SK-N-SH treated with all-trans-retinoic acid at 6 μM for 48 hours (cell line): Measurements from ENCODE around the gene RNF2.

Source experiments
- ATAC-seq: fragments of 200-7000 bp; cut with Tn5 transposase; 3 replicates; pipeline ENCODE4 v1.9.1; 2020; ENCODE audit warnings: mild to moderate bottlenecking, moderate library complexity
- ARNTL ChIP-seq: fragments of 450-650 bp; formaldehyde crosslinking; IDR thresholded peaks from 2 replicates; pipeline ENCODE4 v1.5.0; 2020; ENCODE audit warnings: low read depth, mild to moderate bottlenecking, moderate library complexity, borderline replicate concordance
- BACH2 ChIP-seq: fragments of 250-450 bp; sonication (Bioruptor Pico); IDR thresholded peaks from 2 replicates; pipeline ENCODE4 v1.9.0; 2021; ENCODE audit warnings: mild to moderate bottlenecking, borderline replicate concordance
- CREB5 ChIP-seq: fragments of 250-450 bp; sonication (Bioruptor Pico); IDR thresholded peaks from 2 replicates; pipeline ENCODE4 v1.5.1; 2020; ENCODE audit warnings: low read depth, mild to moderate bottlenecking, moderate library complexity
- CSDC2 ChIP-seq: fragments of 250-450 bp; sonication (Bioruptor Pico); IDR thresholded peaks from 2 replicates; pipeline ENCODE4 v1.5.0; 2020; ENCODE audit warnings: mild to moderate bottlenecking, moderate library complexity
- CSRNP3 ChIP-seq: fragments of 250-450 bp; sonication (Bioruptor Pico); IDR thresholded peaks from 2 replicates; pipeline ENCODE4 v1.5.1; 2021; ENCODE audit warnings: mild to moderate bottlenecking, moderate library complexity
- ESRRG ChIP-seq: fragments of 250-450 bp; sonication (Bioruptor Pico); IDR thresholded peaks from 2 replicates; pipeline ENCODE4 v1.6.1; 2021; ENCODE audit warnings: mild to moderate bottlenecking
- GLIS3 ChIP-seq: fragments of 250-450 bp; sonication (Bioruptor Pico); IDR thresholded peaks from 2 replicates; pipeline ENCODE4 v1.5.0; 2020; ENCODE audit warnings: mild to moderate bottlenecking, moderate library complexity
- ISL1 ChIP-seq: fragments of 250-450 bp; sonication (Bioruptor Pico); IDR thresholded peaks from 2 replicates; pipeline ENCODE4 v2.1.2; 2022; ENCODE audit warnings: mild to moderate bottlenecking, moderate library complexity
- OSR1 ChIP-seq: fragments of 250-450 bp; sonication (Bioruptor Pico); IDR thresholded peaks from 2 replicates; pipeline ENCODE4 v1.8.0; 2022; ENCODE audit warnings: moderate library complexity, mild to moderate bottlenecking, inconsistent platforms
- PATZ1 ChIP-seq: fragments of 250-450 bp; sonication (Bioruptor Pico); IDR thresholded peaks from 2 replicates; pipeline ENCODE4 v1.8.0; 2020; ENCODE audit warnings: mild to moderate bottlenecking, moderate library complexity, borderline replicate concordance
- PPARA ChIP-seq: fragments of 250-450 bp; sonication (Bioruptor Pico); IDR thresholded peaks from 2 replicates; pipeline ENCODE4 v1.5.0; 2020; ENCODE audit warnings: mild to moderate bottlenecking, borderline replicate concordance
- RARB ChIP-seq: fragments of 250-450 bp; sonication (Bioruptor Pico); IDR thresholded peaks from 2 replicates; pipeline ENCODE4 v1.8.0; 2021; ENCODE audit warnings: mild to moderate bottlenecking, moderate library complexity
- SNAI2 ChIP-seq: fragments of 250-450 bp; sonication (Bioruptor Pico); IDR thresholded peaks from 2 replicates; pipeline ENCODE4 v1.5.0; 2020; ENCODE audit warnings: mild to moderate bottlenecking, moderate library complexity
- TCF4 ChIP-seq: fragments of 250-450 bp; sonication (Bioruptor Pico); IDR thresholded peaks from 2 replicates; pipeline ENCODE4 v1.8.0; 2021; ENCODE audit warnings: mild to moderate bottlenecking, moderate library complexity, borderline replicate concordance
- TOX ChIP-seq: fragments of 250-450 bp; sonication (Bioruptor Pico); IDR thresholded peaks from 2 replicates; pipeline ENCODE4 v1.8.0; 2021; ENCODE audit warnings: mild to moderate bottlenecking, moderate library complexity, borderline replicate concordance
- TSHZ2 ChIP-seq: fragments of 250-450 bp; sonication (Bioruptor Pico); IDR thresholded peaks from 2 replicates; pipeline ENCODE4 v1.5.0; 2020; ENCODE audit warnings: mild to moderate bottlenecking, moderate library complexity
- ZC3H10 ChIP-seq: fragments of 250-450 bp; sonication (Bioruptor Pico); IDR thresholded peaks from 2 replicates; pipeline ENCODE4 v1.5.1; 2021; ENCODE audit warnings: mild to moderate bottlenecking, moderate library complexity
- ZFP3 ChIP-seq: fragments of 250-450 bp; sonication (Bioruptor Pico); IDR thresholded peaks from 2 replicates; pipeline ENCODE4 v1.5.0; 2020; ENCODE audit warnings: mild to moderate bottlenecking, moderate library complexity
- ZFP30 ChIP-seq: fragments of 450-650 bp; formaldehyde crosslinking; IDR thresholded peaks from 2 replicates; pipeline ENCODE4 v1.5.0; 2022; ENCODE audit warnings: mild to moderate bottlenecking, moderate library complexity
- ZNF70 ChIP-seq: fragments of 450-650 bp; formaldehyde crosslinking; IDR thresholded peaks from 2 replicates; pipeline ENCODE4 v1.5.0; 2020; ENCODE audit warnings: mild to moderate bottlenecking, moderate library complexity

Gene RNF2

GRCh38 chr1:185129708-185130107, 84.3 kb downstream of the RNF2 start:
- ATAC-seq = no peak
- TF ChIP-seq ZNF70 (CRISPR knock-in tag) (no peak), ZC3H10 (CRISPR knock-in tag) (no peak), CSRNP3 (no peak), ARNTL (CRISPR knock-in tag) (no peak), ZFP3 (CRISPR knock-in tag) (no peak), OSR1 (CRISPR knock-in tag) (no peak), GLIS3 (CRISPR knock-in tag) (no peak), PPARA (CRISPR knock-in tag) (no peak), CSDC2 (CRISPR knock-in tag) (no peak)
- TF ChIP-seq, all 23 proteins: peak for 0

GRCh38 chr1:185132534-185132933, 87.2 kb downstream of the RNF2 start:
- ATAC-seq = no peak
- TF ChIP-seq ARNTL (CRISPR knock-in tag) (no peak), PPARA (CRISPR knock-in tag) (no peak), ESRRG (no peak), TOX (no peak), PATZ1 (no peak), ZFP30 (no peak), SNAI2 (no peak), TSHZ2 (CRISPR knock-in tag) (no peak), OSR1 (CRISPR knock-in tag) (no peak), ISL1 (no peak), RARB (CRISPR knock-in tag) (no peak), CSRNP3 (no peak), ZNF70 (CRISPR knock-in tag) (no peak)

- no peak for TF ChIP-seq ESRRG
- no peak for TF ChIP-seq PPARA (CRISPR knock-in tag)
- no peak for TF ChIP-seq TSHZ2 (CRISPR knock-in tag)
- TF ChIP-seq ISL1 = no peak
- no peak for TF ChIP-seq TCF4 (CRISPR knock-in tag)
- TF ChIP-seq CREB5 = no peak
- no peak for TF ChIP-seq CSDC2 (CRISPR knock-in tag)
- no peak for TF ChIP-seq GLIS3 (CRISPR knock-in tag)
- no peak for TF ChIP-seq BACH2 (CRISPR knock-in tag)
- TF ChIP-seq ZC3H10 (CRISPR knock-in tag) = no peak
- TF ChIP-seq ZNF70 (CRISPR knock-in tag) = no peak
- TF ChIP-seq OSR1 (CRISPR knock-in tag) = no peak
- no peak for ATAC-seq
These were observed 92.7 kb downstream of the RNF2 start for GRCh38 chr1:185137896-185138545.
